ENCODE measurements around the gene SUGP1.

- TF ChIP-seq CTCF (IDR thresholded peaks at IDR 0.05): no peak
- TF ChIP-seq POLR2A (IDR thresholded peaks at IDR 0.05): no peak
Observed at GRCh38 chr19:19234220-19234816, 86.0 kb downstream of the SUGP1 start.
